H1 (cell line): ENCODE results near the gene TMEM129. TPM values are rescaled to one million over a fixed set of nuclear protein-coding genes. Genes with fewer than 3 reads are reported as not detected.

Experiments
- CTBP2 ChIP-seq: IDR thresholded peaks from 2 replicates; pipeline ENCODE4 v1.7.0; 2011; ENCODE audit warnings: borderline replicate concordance, mild to moderate bottlenecking, moderate library complexity, mixed read lengths, low read length; ENCODE audit not compliant: insufficient read depth, insufficient read length
- JUND ChIP-seq: IDR thresholded peaks from 2 replicates; pipeline ENCODE4 v1.6.1; 2011; ENCODE audit warnings: mild to moderate bottlenecking, improper control_type of control experiment, low read length
- KDM1A ChIP-seq: fragments of 200-600, 300-600 bp; sonication (generic); IDR thresholded peaks from 2 replicates; pipeline ENCODE4 v1.7.1; 2016; ENCODE audit warnings: mild to moderate bottlenecking, low read length, borderline replicate concordance
- polyA plus RNA-seq, 7 experiments: library from polyadenylated mRNA; depleted of rRNA in 3 of 7; stranded (reverse) in 5 of 7; unstranded in 2 of 7; fragments of >200 nt in 5 of 7; fragments of 200-250 nt in 2 of 7; gene quantifications; 1 replicate in 5 of 7; 2 replicates in 1 of 7; 4 replicates in 1 of 7; pipeline versions ENCODE4 v1.2.1 to v1.2.3, GENCODE V29; 2011 to 2013; ENCODE audit warnings: missing spikeins in 2 of 7, mixed read lengths in 2 of 7
- total RNA-seq: library from RNA; stranded (reverse); fragmentation: NEBNext Ultra II Directional; extraction: Animal tissue kit (Norgen Biotek cat#: 25700); gene quantifications from 2 replicates; pipeline ENCODE4 v1.2.1, GENCODE V29; 2021

Gene TMEM129
- total and polyA plus RNA-seq, 2 of the 8 experiments (the other 6 are each of a cell fraction or from before 2014, with no cell fraction given), result 31.5 to 58.7 TPM

GRCh38 chr4:1716065-1716945, 4.8 kb downstream of the TMEM129 start (continued):
- TF ChIP-seq CTBP2 (no peak), KDM1A (no peak), JUND (no peak)
